Astrocyte of the hippocampus (primary cell): Measurements from ENCODE around the gene ILF2.
"Not testable (repeated sequence)": the region's sequence is repeated elsewhere in the genome, so short reads cannot be mapped to it uniquely, and the experiment has no call there.

ENCODE experiments used
- DNase-seq: peaks from one replicate; pipeline ENCODE4 v3.0.0; 2011; ENCODE audit warnings: low read depth, low spot score

The ILF2 gene

DNA sequence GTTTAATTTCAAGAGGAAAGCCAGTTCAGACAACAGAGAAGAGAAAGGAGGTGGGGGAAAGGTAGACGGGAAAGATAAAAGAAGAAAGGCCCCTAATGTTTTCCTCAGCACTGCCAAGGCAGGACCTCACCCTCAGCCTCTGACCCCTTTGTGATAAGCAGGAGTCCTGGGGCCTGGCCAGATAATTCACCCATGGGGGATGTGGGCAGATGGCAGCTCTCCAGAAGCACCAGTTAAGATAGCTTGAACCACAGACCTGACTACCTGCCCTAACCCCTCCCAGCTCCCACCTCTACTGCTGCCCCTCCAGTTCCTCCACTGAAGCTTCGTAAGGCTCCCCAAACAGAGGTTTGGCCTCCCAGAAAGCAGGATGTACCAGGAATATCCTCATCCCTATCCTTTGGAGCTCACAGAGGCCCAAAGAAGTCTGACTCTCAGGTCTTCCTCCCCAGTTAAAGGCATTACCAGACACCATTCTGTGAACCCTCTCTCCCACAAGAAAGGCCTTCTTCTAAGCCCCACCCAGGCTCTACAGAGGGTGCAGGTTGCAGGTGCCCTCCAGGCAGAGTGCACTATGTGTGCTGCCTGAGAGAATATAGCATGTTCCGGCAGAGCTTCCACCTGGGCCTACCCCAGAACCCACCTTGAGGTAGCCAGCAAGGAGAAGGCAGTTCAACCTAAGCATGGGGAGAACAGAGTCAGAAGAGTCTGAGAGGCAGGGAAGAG lies 21.5 kb downstream of the ILF2 start:
- DNase-seq = no peak

DNA sequence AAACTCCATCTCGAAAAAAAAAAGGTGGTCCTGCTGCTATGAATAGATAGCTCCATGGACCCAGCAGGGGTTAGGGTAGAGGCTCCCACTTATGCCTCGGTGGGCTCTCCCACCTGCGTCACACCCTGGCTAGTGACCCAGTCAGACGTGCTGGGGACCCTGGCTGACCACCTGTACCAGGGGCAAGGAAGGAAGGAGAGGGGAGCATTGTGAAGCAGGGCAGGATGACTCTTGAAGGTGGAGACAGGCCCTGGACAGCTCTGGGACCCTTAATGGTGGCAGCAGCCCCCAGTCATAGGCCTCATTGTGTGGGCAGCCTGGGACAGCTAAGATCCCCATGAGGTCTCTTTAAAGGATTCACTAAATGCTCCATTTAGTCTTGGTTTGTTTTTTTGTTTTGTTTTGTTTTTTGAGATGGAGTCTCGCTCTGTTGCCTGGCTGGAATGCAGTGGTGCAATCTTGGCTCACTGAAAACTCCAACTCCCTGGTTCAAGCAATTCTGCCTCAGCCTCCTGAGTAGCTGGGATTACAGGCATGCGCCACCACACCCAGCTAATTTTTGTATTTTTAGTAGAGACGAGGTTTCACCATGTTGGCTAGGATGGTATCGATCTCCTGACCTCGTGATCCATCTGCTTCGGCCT lies 22.7 kb downstream of the ILF2 start:
- peak; percentile 32 for DNase-seq

DNA sequence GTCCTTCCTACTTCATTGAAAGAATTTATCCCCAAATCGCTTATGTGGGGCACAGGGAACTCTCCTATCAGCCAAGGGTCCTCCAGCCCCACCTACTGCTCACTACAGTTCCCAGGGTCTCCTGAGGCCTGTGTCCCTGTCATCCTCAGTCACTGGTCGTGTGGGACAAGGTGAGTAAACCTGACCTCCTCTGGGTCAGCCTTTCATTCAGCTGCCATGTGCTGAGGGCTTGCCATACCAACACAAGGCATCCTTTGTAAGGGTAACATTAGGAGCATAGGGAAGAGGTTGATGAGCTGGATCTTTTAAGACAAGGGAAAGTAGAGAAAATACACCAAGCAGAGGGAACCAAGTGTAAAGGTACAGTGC lies 23.5 kb downstream of the ILF2 start:
- DNase-seq = no peak

DNA sequence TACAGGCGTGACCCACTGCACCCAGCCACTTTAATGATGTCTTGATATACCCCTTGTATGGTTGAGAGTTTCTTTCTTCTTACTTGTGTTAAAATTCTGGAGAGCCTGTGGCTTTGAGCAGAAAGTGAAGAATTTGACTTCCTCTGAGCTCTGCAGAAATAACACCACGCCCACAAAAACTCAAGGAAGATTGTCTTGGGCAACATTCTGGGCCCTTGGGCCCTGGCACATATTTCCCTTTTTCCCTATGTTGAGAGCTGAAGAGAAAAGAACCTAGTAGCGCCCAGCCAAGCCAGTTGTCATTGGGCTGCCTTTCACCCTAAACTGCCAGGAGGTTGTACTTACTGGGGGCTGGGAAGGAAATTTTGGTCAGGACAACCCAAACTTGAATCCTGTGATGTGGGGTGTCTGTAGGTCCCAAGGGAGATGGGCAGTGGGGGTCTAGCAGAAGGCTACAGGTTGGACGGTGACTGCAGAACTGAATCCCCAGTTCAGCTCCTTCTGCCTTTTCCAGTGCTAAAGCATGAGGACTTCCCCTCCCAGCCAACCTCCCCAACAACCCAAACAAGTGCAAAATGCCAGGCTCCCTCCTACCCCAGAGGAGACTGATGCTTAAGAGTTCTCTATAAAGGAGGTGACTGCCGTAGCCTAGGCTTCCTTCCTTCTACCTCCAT lies 24.0 kb downstream of the ILF2 start:
- DNase-seq = no peak

DNA sequence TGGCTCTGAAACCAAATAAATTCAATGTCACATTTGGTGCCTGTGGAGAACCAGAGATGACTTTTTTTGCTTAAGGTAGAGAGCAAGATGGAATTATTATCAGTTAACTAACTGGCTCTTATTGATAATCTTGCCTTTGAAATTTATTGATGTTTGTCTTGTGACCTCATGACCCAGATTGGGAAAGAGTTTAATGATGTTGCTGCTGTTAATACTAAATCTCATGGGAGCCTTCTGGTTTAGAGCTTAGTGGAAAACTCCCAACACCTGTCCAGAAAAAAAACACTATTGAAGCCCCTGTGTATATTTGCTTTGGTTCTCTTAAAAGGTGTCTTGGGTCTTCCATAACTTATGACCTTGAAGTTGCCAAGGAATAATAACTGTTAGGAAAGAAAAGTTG lies 27.0 kb downstream of the ILF2 start:
- no peak for DNase-seq

DNA sequence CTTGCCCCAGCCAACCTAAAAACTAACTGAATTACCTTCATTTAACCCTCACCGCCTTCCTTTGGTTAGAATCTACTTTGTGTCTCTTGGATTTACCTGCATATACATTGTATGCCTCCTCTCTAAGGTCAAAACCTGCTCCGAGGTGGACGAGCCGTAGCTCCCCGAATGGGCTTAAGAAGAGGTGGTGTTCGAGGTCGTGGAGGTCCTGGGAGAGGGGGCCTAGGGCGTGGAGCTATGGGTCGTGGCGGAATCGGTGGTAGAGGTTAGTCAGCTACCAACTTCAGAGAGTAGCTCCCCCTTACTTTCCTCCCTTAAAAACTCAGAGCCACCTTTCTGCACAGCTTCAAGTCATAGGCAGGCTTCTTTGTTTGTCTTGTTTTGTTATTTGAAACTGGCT lies 27.7 kb downstream of the ILF2 start:
- DNase-seq = no peak

DNA sequence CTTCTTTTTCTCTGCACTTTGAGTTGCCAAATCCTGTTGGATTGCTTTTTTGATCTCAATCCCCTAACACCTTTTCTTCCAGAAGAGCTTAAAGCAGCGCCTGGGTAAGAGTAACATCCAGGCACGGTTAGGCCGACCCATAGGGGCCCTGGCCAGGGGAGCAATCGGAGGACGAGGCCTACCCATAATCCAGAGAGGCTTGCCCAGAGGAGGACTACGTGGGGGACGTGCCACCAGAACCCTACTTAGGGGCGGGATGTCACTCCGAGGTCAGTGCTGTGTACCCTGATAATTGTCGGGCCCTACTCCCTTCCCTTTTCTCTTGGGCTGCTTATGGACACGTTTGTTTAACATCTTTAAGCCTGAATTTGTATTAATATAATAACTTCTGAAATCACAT lies 28.6 kb downstream of the ILF2 start:
- DNase-seq = no peak

DNA sequence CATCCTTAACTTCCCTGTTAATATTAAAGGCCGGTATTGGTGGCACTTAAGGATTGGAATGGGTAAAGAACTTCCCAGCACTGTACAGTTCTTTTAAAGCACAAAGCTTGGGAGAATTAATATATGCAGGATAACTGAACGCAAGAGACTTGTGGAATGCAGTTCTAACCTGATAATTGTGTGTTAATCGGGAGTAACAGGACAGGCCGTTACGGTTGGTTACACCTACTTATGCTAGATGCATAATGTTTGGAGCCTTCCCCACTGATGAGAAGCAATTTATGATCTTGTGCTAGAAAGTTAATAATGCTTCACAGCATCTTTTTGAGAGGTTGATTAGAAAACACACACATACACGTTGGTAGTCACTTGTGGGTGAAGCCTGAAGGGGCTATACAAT lies 29.9 kb downstream of the ILF2 start:
- DNase-seq = no peak

DNA sequence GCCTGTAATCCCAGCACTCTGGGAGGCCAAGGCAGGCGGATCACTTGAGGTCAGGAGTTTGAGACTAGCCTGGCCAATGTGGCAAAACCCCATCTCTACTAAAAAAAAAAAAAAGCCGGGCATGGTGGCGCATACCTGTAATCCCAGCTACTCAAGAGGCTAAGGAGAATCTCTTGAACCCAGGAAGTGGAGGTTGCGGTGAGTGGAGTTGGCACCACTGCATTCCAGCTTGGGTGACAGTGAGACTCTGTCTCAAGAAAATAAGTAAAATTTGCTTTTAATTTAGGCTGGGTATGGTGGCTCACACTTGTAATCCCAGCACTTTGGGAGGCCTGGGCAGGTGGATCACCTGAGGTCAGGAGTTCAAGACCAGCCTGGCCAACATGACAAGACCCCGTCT lies 30.6 kb downstream of the ILF2 start:
- DNase-seq = not testable (repeated sequence)

DNA sequence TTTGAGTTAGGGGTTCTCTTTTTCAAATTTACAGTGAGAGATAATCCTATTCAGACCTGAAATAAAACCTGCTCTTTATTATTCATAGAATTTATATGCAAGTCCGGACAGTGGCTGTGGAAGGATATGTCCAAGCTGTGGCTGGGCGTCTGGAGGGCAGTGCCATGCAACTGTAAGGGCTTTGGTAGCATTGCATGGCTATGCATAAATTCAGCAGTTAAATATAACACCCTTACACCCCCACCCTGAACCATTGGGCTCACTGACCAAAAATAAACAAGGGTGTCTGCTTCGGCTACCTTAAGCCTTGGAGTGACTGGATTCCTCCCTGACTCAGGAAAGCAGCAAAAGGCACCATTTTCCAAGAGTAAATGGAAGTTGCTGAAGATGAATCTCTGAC lies 31.5 kb downstream of the ILF2 start:
- no peak for DNase-seq

DNA sequence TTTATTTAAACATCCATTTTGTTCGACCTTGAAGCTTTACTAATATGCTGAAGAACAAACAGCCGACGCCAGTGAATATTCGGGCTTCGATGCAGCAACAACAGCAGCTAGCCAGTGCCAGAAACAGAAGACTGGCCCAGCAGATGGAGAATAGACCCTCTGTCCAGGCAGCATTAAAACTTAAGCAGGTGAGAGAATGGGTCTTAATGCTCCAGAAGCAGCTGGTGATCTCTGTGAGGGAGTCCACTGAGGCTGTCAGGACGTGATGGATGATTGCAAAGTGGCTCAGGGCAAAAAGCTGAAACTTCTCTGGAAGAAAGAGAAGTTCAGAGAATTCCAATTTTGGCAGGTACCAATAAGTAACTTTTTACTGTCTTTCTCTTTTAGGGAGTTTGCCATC lies 32.5 kb downstream of the ILF2 start:
- no peak for DNase-seq

DNA sequence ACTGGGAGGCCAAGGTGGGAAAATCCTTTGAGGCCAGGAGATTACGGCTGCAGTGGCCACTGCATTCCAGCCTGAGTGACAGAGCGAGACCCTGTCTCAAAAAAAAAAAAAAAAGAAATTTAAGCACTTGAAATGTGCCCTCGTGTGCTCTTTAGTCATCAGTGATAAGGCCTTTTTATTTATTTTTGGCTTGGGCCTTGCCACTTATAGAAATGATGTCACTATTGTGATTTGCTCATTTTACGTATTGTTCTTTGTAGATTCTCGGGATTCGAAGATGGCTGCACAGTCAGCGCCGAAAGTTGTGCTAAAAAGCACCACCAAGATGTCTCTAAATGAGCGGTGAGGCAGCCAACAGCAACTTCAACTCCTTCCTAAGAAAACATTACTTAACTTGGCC lies 34.5 kb downstream of the ILF2 start:
- no peak for DNase-seq

DNA sequence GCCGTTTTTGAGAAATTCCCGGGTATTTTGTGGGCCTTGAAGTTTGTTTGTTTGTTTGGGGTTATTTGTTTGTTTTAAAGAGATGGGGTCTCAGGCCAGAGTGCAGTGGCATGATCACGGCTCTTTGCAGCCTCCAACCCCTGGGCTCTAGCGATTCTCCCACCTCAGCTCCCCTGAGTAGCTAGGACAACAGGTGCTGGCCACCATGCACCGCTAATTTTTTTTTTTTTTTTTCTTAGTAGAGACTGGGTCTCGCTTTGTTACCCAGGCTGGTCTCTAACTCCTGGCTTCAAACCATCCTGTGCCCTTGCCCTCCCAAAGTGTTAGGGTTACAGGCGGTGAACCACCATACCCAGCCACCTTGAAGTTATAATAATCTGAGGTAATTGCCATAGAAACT lies 34.9 kb downstream of the ILF2 start:
- DNase-seq = no peak

DNA sequence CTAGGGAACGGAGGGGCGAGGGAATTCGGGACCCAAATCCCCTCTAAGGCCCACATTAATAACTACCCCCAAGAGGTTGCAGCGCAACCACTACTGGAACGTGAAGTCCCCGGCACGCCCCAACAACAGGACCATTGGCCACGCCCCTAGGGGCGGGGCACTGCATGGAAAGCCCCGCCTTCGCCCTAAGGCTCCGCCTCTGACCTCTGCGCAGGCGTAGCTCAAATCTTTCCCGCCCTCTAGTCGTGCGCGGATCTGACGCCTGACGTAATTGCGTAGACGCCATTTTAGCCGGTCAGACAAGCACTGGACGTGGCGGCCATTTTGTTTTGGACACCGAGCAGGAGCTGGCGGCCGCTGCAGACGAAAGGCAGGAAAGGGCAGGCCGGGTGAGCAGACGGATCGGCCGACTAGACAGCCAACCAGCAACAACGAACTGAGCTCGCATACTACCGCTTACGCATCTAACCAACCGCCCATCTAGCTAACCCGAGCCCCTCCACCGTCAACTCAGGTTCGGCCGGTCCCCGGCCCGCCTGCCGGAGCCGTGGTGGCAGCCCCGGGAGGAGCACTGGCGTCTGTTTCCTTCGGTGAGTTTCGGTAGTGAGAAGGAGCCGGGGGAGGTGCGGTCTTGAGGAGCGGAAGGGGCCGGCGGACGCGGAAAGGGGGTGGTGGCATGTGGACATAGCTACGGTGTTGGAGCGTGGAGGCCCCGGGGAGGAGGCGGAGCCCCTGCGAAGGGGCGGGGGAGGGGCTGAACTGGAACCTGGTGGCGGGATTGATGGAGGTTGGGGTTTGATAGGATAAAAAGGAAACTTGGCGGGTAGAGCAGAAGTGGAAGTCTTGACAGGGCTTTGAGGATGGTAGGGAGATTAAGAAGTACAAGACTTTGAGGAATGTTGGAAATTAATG lies 36.8 kb downstream of the ILF2 start, which contains the start of gene CHTOP:
TSS of gene CHTOP (plus strand) at position 313 of the 912 bp plus-strand sequence. CDS start 2,523 bp downstream, outside the sequence.
- DNase-seq = peak; percentile 99

DNA sequence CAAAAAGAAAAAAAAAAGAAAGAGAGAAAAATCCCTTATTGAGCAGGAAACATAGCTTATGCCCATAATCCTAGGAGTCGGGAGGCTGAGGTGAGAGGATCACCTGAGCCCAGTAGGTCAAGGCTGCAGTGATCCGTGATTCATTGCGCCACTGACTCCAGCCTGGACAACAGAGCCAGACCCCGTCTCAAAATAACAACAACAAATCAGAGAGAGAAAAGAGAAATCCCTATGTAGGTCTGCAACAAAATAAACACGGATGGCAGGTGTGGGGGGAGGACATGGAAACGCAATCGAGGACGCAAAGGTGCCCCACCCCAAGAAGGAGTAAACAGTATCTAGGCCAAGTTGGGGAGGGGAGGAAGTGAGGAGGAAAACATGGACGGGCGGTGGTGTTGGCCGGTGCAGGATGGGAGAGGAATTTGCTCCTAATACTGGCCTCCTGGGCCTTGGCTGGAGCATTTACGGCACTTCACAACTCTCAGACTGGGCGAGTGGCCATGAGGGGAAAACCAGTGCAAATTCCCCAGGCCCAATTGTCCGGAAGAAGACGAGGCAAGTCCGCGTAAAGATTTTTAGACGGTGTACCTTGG lies 37.5 kb downstream of the ILF2 start:
- DNase-seq = no peak

DNA sequence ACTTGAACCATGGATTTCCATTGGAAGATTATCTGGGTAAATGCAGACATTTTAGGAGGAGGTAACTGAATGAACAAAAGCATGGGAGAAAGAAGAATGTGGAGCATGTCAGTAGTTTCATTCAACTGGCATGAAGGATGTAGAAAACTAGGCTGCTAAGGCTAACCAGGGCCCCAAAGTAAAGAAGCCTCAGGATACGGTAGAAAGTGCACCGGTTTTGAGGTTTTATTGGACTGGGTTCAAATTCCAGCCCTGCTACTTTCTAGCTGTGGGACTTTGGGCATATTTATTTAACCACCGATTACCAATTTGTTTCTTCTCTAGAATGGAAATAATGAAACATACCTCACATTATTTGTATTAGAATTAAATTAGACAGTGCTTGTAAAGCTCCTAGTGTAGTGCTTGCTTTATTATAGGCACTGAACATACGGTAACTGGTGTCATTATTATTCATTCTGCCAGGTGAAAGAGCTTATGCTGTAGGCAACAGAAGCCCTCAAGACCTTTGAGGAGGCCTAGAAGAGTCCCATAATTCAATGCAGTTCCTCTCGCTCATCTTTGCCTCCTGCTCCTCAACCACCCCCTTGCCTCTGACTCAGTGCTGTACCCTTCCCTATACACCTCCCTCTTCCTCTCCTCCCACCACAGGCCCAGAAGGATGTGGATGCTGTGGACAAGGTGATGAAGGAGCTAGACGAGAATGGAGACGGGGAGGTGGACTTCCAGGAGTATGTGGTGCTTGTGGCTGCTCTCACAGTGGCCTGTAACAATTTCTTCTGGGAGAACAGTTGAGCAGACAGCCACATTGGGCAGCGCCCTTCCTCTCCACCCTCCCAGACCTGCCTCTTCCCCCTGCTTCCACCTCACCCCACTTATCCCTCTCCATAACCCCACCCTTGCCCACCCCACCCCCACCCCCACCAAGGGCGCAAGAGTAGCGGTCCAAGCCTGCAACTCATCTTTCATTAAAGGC lies 39.5 kb downstream of the ILF2 start:
- peak; percentile 77 for DNase-seq

DNA sequence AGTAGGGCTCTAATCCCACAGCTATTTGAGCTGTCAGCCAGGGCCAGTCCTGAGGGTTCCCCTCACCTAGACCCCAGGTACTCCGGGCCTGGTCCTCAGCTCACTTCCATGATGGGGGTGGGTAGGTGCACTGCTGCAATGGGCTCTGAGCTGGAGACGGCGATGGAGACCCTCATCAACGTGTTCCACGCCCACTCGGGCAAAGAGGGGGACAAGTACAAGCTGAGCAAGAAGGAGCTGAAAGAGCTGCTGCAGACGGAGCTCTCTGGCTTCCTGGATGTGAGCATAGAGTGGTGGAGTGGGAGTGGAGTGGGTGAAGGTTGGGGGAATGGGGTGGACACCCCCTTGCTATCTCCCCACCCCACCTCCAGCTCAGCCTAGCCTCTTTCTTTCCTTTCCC lies 40.4 kb downstream of the ILF2 start:
- no peak for DNase-seq

DNA sequence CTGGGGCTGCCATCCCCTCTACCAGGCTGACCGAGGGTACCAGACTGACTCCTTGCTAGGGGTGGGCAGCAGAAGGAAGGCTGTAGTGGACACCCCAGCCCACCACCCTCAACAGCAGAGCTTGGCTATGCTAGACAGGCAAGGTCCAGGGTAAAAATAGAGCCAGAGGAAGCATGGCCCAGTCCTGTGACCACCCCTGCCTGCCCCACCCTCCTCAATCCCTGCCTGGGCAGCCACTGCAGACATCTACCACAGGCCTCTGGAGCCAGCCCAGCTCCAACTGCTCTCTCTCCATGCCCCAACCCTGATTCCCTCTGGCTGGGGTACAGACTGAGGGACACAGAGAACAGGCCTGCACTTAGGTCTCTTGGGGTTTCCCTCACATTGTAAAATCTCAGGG lies 40.8 kb downstream of the ILF2 start:
- DNase-seq = peak; percentile 63

DNA sequence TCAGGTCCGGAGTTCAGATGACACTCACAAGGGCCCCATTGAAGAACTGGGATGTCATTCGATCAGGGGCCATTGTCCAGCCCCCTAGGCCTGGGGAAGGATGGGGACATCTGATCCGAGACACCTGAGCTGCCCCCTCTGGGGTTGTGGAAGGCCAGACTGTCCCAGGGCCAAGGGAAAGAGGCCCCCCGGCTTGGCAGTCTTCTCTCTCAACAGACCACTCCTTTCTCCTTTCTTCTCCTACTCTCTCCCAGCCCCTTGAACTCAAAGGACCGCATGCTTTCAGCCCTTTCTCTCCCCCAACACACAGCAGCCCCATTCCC lies 41.5 kb downstream of the ILF2 start:
- no peak for DNase-seq

DNA sequence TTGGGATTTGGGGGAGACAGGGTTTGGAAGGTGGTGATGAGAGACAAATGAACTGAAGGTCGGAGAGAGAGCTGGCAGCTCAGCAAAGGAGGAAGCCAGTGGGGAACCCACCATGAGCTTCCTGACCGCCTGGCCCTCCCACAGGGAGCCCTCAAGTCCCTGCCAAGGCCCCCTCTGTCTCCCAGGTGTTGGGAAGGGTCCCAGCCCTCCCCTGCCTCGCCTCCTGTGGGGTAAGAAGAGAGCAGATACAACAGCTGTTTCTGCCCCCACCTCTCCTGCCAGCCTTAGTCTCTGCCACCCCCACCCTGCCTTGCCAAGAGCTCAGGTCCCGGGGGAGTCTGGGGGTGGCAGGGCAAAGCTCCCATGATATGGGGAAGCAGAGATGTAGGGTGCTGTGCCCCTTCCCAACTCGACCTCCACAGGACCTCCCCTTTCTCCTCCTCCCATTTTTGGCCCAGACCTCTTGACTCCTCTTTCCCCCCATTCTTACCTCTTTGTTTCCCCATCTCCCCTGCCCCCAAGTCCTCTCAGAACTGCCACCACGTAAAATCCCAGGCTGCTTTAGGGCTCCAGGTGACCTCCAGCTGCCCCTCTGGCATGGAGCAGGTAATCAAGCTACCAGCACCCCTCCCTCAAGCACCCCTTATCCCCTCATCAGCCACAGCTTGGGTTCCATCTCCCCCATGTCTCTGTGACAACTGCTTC lies 42.0 kb downstream of the ILF2 start:
- DNase-seq = no peak
